ENCODE data around the gene ALDH3A1.

Gene ALDH3A1

GRCh38 chr17:19714542-19715411, 33.3 kb downstream of the ALDH3A1 start:
- no peak for DNase-seq (ENCODE audit: extremely low read depth, low read depth)
- H3K4me3 ChIP-seq (replicated peaks; ENCODE audit: low read depth, low read length): no peak overlapping the region
- TF ChIP-seq, protein P1, sequence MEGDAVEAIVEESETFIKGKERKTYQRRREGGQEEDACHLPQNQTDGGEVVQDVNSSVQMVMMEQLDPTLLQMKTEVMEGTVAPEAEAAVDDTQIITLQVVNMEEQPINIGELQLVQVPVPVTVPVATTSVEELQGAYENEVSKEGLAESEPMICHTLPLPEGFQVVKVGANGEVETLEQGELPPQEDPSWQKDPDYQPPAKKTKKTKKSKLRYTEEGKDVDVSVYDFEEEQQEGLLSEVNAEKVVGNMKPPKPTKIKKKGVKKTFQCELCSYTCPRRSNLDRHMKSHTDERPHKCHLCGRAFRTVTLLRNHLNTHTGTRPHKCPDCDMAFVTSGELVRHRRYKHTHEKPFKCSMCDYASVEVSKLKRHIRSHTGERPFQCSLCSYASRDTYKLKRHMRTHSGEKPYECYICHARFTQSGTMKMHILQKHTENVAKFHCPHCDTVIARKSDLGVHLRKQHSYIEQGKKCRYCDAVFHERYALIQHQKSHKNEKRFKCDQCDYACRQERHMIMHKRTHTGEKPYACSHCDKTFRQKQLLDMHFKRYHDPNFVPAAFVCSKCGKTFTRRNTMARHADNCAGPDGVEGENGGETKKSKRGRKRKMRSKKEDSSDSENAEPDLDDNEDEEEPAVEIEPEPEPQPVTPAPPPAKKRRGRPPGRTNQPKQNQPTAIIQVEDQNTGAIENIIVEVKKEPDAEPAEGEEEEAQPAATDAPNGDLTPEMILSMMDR (IDR thresholded peaks at IDR 0.05; ENCODE audit: low read depth, low read length, missing control alignments): no peak

GRCh38 chr17:19713901-19714361, 34.2 kb downstream of the ALDH3A1 start:
- TF ChIP-seq, protein P1 (IDR thresholded peaks at IDR 0.05; ENCODE audit: low read depth, low read length, missing control alignments): no peak
- no peak for DNase-seq (ENCODE audit: extremely low read depth, low read depth)
- no peak overlapping the region for H3K4me3 ChIP-seq (replicated peaks; ENCODE audit: low read depth, low read length)

DNA sequence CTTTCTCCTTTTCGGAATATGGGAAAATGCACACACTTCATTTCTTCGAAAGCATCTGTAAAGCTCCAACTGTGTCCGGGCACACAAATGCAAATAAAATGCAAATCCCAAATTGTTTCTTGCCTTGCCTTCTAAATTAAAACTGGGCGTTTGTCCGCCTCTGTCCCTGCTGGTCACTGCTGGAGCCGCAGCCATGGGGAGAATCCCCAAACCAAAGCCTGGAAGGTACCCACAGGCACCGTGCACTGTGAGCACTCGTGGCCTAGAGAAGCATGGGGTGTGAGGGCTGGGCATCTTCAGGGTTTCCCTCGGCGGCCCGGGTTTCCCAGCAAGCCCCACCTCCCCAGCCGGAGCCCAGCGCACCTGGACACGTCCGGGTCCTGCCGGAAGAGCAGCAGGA, 34.6 kb downstream of the ALDH3A1 start:
- H3K4me3 ChIP-seq (replicated peaks; ENCODE audit: low read depth, low read length): no peak overlapping the region
- no peak for DNase-seq (ENCODE audit: extremely low read depth, low read depth)
- TF ChIP-seq, protein P1 (IDR thresholded peaks at IDR 0.05; ENCODE audit: low read depth, low read length, missing control alignments): peak; percentile 8

GRCh38 chr17:19712436-19713004, 35.6 kb downstream of the ALDH3A1 start:
- TF ChIP-seq, protein P1 (IDR thresholded peaks at IDR 0.05; ENCODE audit: low read depth, low read length, missing control alignments): no peak
- H3K4me3 ChIP-seq (replicated peaks; ENCODE audit: low read depth, low read length): no peak overlapping the region
- DNase-seq (ENCODE audit: extremely low read depth, low read depth): no peak

DNA sequence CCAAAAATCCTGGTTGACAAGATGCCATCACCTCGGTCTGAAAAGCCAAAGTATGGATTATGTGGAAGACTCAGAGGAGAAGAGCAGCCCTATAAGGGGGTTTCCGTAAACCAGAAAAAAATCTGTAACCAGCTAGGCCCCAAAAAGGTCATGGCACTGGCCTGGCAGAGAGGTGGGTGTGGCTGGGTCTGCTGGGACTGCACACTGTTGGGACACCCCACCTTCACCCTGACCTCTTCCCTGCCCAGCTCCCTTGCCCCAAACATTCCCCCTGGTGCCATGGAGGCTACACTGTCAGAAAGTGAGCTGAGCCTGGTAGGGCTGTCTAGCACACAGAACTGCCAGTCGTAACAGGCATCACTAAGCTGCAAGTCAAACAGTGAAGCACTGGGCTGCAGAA, 38.3 kb downstream of the ALDH3A1 start:
- no peak overlapping the region for H3K4me3 ChIP-seq (replicated peaks; ENCODE audit: low read depth, low read length)
- no peak for DNase-seq (ENCODE audit: extremely low read depth, low read depth)
- TF ChIP-seq, protein P1 (IDR thresholded peaks at IDR 0.05; ENCODE audit: low read depth, low read length, missing control alignments): no peak

- TF ChIP-seq, protein P1 (IDR thresholded peaks at IDR 0.05; ENCODE audit: low read depth, low read length, missing control alignments): no peak
- no peak for DNase-seq (ENCODE audit: extremely low read depth, low read depth)
- H3K4me3 ChIP-seq (replicated peaks; ENCODE audit: low read depth, low read length): no peak overlapping the region
These were observed 39.5 kb downstream of the ALDH3A1 start for GRCh38 chr17:19708431-19709175.

Data from HFF-Myc (cell line).